Right cardiac atrium (tissue), 5 donors: Measurements from ENCODE around the gene CCDC177. TPM values are rescaled to one million over a fixed set of nuclear protein-coding genes. Genes with fewer than 3 reads are reported as not detected.
"Not testable (repeated sequence)": the region's sequence is repeated elsewhere in the genome, so short reads cannot be mapped to it uniquely, and the experiment has no call there.

Experiments
- ATAC-seq, 2 donors: fragments of 200-7000 bp; cut with Tn5 transposase; one replicate each; pipeline versions ENCODE4 v1.8.0 to v1.9.1; 2020; ENCODE audit warnings: moderate library complexity in 2 of 2, mild to moderate bottlenecking in 1 of 2
- DNase-seq, 3 donors: peaks; one replicate each; pipeline ENCODE4 v3.0.0-alpha.2; 2020
- H3K27ac ChIP-seq: one replicate; pipeline ENCODE4 v1.5.1; 2013; ENCODE audit warnings: mild to moderate bottlenecking, low read length, control low read depth, moderate library complexity
- H3K27me3 ChIP-seq: one replicate; pipeline ENCODE4 v1.6.1; 2013; ENCODE audit not compliant: control insufficient read depth, insufficient read depth
- H3K4me1 ChIP-seq: one replicate; pipeline ENCODE4 v1.6.1; 2013; ENCODE audit warnings: low read length; ENCODE audit not compliant: control insufficient read depth, insufficient read depth
- H3K4me3 ChIP-seq: one replicate; pipeline ENCODE4 v1.5.1; 2013; ENCODE audit warnings: low read length, control low read depth
- H3K9me3 ChIP-seq: one replicate; pipeline ENCODE4 v1.6.1; 2013; ENCODE audit warnings: low read length; ENCODE audit not compliant: control insufficient read depth
- WGBS: extraction: QIAGEN DNeasy Blood & Tissue Kit; methylation state at CpG from one replicate; pipeline ENCODE4 v1.1.7; 2013; 5-methylcytosine and 5-hydroxymethylcytosine counted together
- intact Hi-C, 4 donors: fragments of 100-400 bp; cut with DNase I; formaldehyde crosslinking; loops; one replicate each; pipeline versions ENCODE4 v1.11.0 to v1.14.0; 2022 to 2023
- polyA plus RNA-seq: library from polyadenylated mRNA; stranded (reverse); fragments of 200-250 nt; gene quantifications from one replicate; pipeline ENCODE4 v1.2.3, GENCODE V29; 2013
- total RNA-seq, 4 donors: library from RNA; stranded (reverse); fragmentation: NEBNext Ultra II Directional; extraction: Animal tissue kit (Norgen Biotek cat#: 25700); gene quantifications; one replicate each; pipeline ENCODE4 v1.2.1, GENCODE V29; 2021
- donor health status: healthy with polysubstance abuse.
- donor health status: DM: no; HTN: yes; CAD: no.
- donor health status: DM: no; HTN: no; CAD: no.
- donor health status: DM: no; HTN: yes; CAD: no; lungs with severe emphysema.
- donor health status: DM: yes; HTN: yes; CAD: no.

Gene CCDC177
- total and polyA plus RNA-seq, 5 donors = not detected

DNA sequence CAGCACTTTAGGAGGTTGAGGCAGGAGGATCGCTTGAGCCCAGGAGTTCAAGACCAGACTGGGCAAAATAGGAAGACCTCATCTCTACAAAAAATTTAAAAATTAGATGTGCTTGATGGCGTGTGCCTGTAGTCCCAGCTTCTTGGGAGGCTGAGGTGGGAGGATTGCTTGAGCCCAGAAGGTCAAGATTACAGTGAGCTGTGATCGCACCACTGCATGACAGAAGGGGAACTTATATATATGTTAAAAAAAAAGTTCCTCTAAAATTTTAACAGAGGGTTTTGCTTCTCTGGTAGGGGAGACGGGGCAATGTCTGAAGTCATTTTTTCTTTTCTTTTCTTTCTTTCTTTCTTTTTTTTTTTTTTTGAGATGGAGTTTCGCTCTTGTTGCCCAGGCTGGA lies 24.8 kb upstream of the CCDC177 start:
- intact Hi-C loops, H3K9me3 ChIP-seq, H3K4me1 ChIP-seq, DNase-seq, H3K27ac ChIP-seq, H3K4me3 ChIP-seq, H3K27me3 ChIP-seq, ATAC-seq: not testable (repeated sequence)
- 82% methylated on average over 5 of the region's 5 CpGs for WGBS

DNA sequence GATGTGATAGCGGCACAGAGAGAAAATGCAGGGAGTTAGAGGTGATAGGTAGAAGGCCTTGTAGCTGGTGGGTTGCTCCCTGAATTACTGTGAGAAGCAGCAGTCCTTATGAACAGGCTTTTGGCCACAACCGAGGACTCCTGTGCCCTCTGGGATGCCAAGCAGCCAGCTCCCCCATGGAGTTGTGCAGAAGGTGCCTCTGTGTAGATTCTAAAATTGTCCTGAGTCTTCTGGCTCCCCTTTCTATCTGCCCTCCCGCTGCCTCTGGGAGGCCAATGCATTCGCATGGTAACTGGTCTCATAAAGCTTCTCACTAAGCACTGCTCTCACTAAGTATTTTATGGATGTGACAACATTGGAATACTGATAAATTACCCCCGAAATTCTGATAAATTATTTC lies 20.7 kb upstream of the CCDC177 start:
- intact Hi-C loops = no loop called here
- DNase-seq (no peak), ATAC-seq (no peak)
- H3K27me3 ChIP-seq = no peaks in the 10 kb centered on the region
- no peaks in the 10 kb centered on the region for H3K4me1 ChIP-seq
- WGBS = 97% methylated on average over 5 of the region's 5 CpGs
- H3K9me3 ChIP-seq = no peaks in the 10 kb centered on the region
- H3K4me3 ChIP-seq = no peak overlapping the region
- H3K27ac ChIP-seq = no peak overlapping the region

- H3K4me1 ChIP-seq = no peaks in the 10 kb centered on the region
- WGBS = 95% methylated on average over 6 of the region's 6 CpGs
- H3K9me3 ChIP-seq = no peaks in the 10 kb centered on the region
- H3K27ac ChIP-seq = no peak overlapping the region
- H3K4me3 ChIP-seq = no peak overlapping the region
- no peaks in the 10 kb centered on the region for H3K27me3 ChIP-seq
- DNase-seq (no peak), ATAC-seq (no peak)
- intact Hi-C loops = no loop called here
Observed at GRCh38 chr14:69594846-69595245, 20.2 kb upstream of the CCDC177 start.

GRCh38 chr14:69593018-69593677 lies 18.5 kb upstream of the CCDC177 start:
- Histone ChIP-seq H3K9me3 (no peaks in the 10 kb centered on the region), H3K4me1 (no peaks in the 10 kb centered on the region), H3K4me3 (no peak overlapping the region), H3K27ac (no peak overlapping the region), H3K27me3 (no peaks in the 10 kb centered on the region)
- intact Hi-C loops = no loop called here
- DNase-seq (peak; percentile 61 to 79 (median 79)), ATAC-seq (peak; percentile 75 to 77)
- 43% methylated on average over 6 of the region's 6 CpGs for WGBS

GRCh38 chr14:69591317-69591716 lies 16.6 kb upstream of the CCDC177 start:
- Histone ChIP-seq H3K27ac (no peak overlapping the region), H3K4me1 (peaks cover 4% of the 10 kb centered on the region), H3K27me3 (no peaks in the 10 kb centered on the region), H3K9me3 (no peaks in the 10 kb centered on the region), H3K4me3 (no peak overlapping the region)
- DNase-seq = no peak
- no peak for ATAC-seq
- intact Hi-C loops = no loop called here
- 98% methylated on average over 2 of the region's 2 CpGs for WGBS

GRCh38 chr14:69587389-69587788 lies 12.7 kb upstream of the CCDC177 start:
- WGBS = 70% methylated on average over 8 of the region's 8 CpGs
- Histone ChIP-seq H3K27ac (no peak overlapping the region), H3K4me3 (no peak overlapping the region), H3K9me3 (no peaks in the 10 kb centered on the region), H3K27me3 (no peaks in the 10 kb centered on the region), H3K4me1 (peaks cover 4% of the 10 kb centered on the region)
- intact Hi-C loops = loop anchor here in 1 of 4 donors (5.0 kb wide), 1 partner anchor 140 kb away; no protein-coding TSS in a partner anchor
- no peak for DNase-seq
- peak in 1 of 2 donors; percentile 44 for ATAC-seq

GRCh38 chr14:69586404-69586803 lies 11.7 kb upstream of the CCDC177 start:
- 53% methylated on average over 4 of the region's 4 CpGs for WGBS
- H3K4me3 ChIP-seq = no peak overlapping the region
- peak overlapping the region; percentile 50 for H3K27ac ChIP-seq
- H3K27me3 ChIP-seq = no peaks in the 10 kb centered on the region
- intact Hi-C loops = loop anchor here in 1 of 4 donors (5.0 kb wide), 1 partner anchor 141 kb away; no protein-coding TSS in a partner anchor
- no peaks in the 10 kb centered on the region for H3K9me3 ChIP-seq
- H3K4me1 ChIP-seq = peaks cover 4% of the 10 kb centered on the region
- ATAC-seq (peak in 1 of 2 donors; percentile 19), DNase-seq (no peak)

GRCh38 chr14:69584389-69584788 lies 9.7 kb upstream of the CCDC177 start:
- WGBS = 90% methylated on average over 1 of the region's 1 CpG
- ATAC-seq = no peak
- H3K4me3 ChIP-seq = no peak overlapping the region
- intact Hi-C loops = loop anchor here in 3 of 4 donors (2.0 kb wide), 1 partner anchor 142 kb away; no protein-coding TSS in a partner anchor
- H3K4me1 ChIP-seq = peaks cover 4% of the 10 kb centered on the region
- DNase-seq = no peak
- no peaks in the 10 kb centered on the region for H3K27me3 ChIP-seq
- no peak overlapping the region for H3K27ac ChIP-seq
- H3K9me3 ChIP-seq = no peaks in the 10 kb centered on the region

GRCh38 chr14:69582829-69583228 lies 8.2 kb upstream of the CCDC177 start:
- no peak overlapping the region for H3K27ac ChIP-seq
- H3K9me3 ChIP-seq = no peaks in the 10 kb centered on the region
- no peak for ATAC-seq
- intact Hi-C loops = no loop called here
- no peak for DNase-seq
- H3K27me3 ChIP-seq = no peaks in the 10 kb centered on the region
- H3K4me3 ChIP-seq = no peak overlapping the region
- 87% methylated on average over 4 of the region's 4 CpGs for WGBS
- H3K4me1 ChIP-seq = peaks cover 4% of the 10 kb centered on the region

DNA sequence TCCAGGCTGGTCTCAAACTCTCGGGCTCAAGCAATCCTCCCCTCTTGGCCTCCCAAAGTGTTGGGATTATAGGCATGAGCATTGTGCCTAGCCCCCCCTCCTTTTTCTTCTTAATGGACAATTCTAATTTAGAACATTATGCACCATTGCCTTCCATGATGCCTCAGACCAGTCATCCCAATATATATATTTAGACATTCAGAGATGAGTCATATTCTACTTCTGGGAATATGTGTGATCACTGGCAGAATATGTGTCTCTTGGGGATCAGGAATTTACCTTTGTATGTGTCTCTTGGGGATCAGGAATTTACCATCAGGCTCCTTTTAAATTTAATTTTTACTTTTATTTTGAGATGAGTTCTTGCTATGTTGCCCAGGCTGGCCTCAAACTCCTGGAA lies 7.5 kb upstream of the CCDC177 start:
- 97% methylated on average over 1 of the region's 1 CpG for WGBS
- no peak for ATAC-seq

GRCh38 chr14:69581316-69581935 lies 6.8 kb upstream of the CCDC177 start:
- no peak overlapping the region for H3K4me3 ChIP-seq
- WGBS = 84% methylated on average over 7 of the region's 7 CpGs
- intact Hi-C loops = no loop called here
- no peaks in the 10 kb centered on the region for H3K4me1 ChIP-seq
- ATAC-seq (no peak), DNase-seq (no peak)
- no peaks in the 10 kb centered on the region for H3K9me3 ChIP-seq
- H3K27ac ChIP-seq = no peak overlapping the region
- H3K27me3 ChIP-seq = no peaks in the 10 kb centered on the region

More for the DNA sequence above, 7.5 kb upstream of the CCDC177 start:
- no peak overlapping the region for H3K4me3 ChIP-seq
- intact Hi-C loops = no loop called here
- no peak overlapping the region for H3K27ac ChIP-seq
- no peak for DNase-seq
- H3K27me3 ChIP-seq = no peaks in the 10 kb centered on the region
- H3K9me3 ChIP-seq = no peaks in the 10 kb centered on the region
- H3K4me1 ChIP-seq = peaks cover 2% of the 10 kb centered on the region
